ENCODE data around the gene MATK.

Gene MATK

GRCh38 chr19:3814648-3815047, 28.5 kb upstream of the MATK start:
- no peak for DNase-seq (ENCODE audit: low read depth)
- no peak overlapping the region for H3K4me3 ChIP-seq (ENCODE audit: low read depth, low read length)
- no peak for TF ChIP-seq CTCF (conservative IDR thresholded peaks at IDR 0.05; ENCODE audit: low read depth, low read length)

GRCh38 chr19:3813473-3814392, 27.6 kb upstream of the MATK start:
- DNase-seq (ENCODE audit: low read depth) = no peak
- no peak for TF ChIP-seq CTCF (conservative IDR thresholded peaks at IDR 0.05; ENCODE audit: low read depth, low read length)
- H3K4me3 ChIP-seq (ENCODE audit: low read depth, low read length) = no peak overlapping the region

GRCh38 chr19:3810708-3811355, 24.7 kb upstream of the MATK start:
- no peak for TF ChIP-seq CTCF (conservative IDR thresholded peaks at IDR 0.05; ENCODE audit: low read depth, low read length)
- H3K4me3 ChIP-seq (ENCODE audit: low read depth, low read length) = no peak overlapping the region
- DNase-seq (ENCODE audit: low read depth) = no peak

- no peak for DNase-seq (ENCODE audit: low read depth)
- H3K4me3 ChIP-seq (ENCODE audit: low read depth, low read length) = no peak overlapping the region
- TF ChIP-seq CTCF (conservative IDR thresholded peaks at IDR 0.05; ENCODE audit: low read depth, low read length) = no peak
These were observed 23.9 kb upstream of the MATK start for GRCh38 chr19:3809881-3810707.

- H3K4me3 ChIP-seq (ENCODE audit: low read depth, low read length) = no peak overlapping the region
- TF ChIP-seq CTCF (conservative IDR thresholded peaks at IDR 0.05; ENCODE audit: low read depth, low read length) = no peak
- DNase-seq (ENCODE audit: low read depth) = no peak
These were observed 22.4 kb upstream of the MATK start for GRCh38 chr19:3808420-3809143.

GRCh38 chr19:3807574-3808354, 21.6 kb upstream of the MATK start:
- no peak for DNase-seq (ENCODE audit: low read depth)
- no peak for TF ChIP-seq CTCF (conservative IDR thresholded peaks at IDR 0.05; ENCODE audit: low read depth, low read length)
- H3K4me3 ChIP-seq (ENCODE audit: low read depth, low read length) = no peak overlapping the region

Measured in choroid plexus epithelial cell (primary cell).